ENCODE measurements around the gene EMC8. TPM values are rescaled to one million over a fixed set of nuclear protein-coding genes. Genes with fewer than 3 reads are reported as not detected.

EMC8 gene
- total RNA-seq, 2 donors from 2014 or later: 60.1 to 67.6 TPM

- Histone ChIP-seq H3K36me3 (ENCODE audit: control insufficient read depth, insufficient read depth, low read length) (no peaks in the 10 kb centered on the region), H3K4me3 (ENCODE audit: low read length) (no peak overlapping the region), H3K4me1 (ENCODE audit: control insufficient read depth, insufficient read depth, low read length) (no peaks in the 10 kb centered on the region), H3K9ac (ENCODE audit: extremely low read depth, low read length, poor library complexity, severe bottlenecking) (no peak overlapping the region), H3K27ac (ENCODE audit: low read depth, low read length) (no peak overlapping the region), H3K9me3 (ENCODE audit: control insufficient read depth, low read length) (no peaks in the 10 kb centered on the region), H3K27me3 (ENCODE audit: control insufficient read depth, insufficient read depth, low read length, poor library complexity, severe bottlenecking) (no peaks in the 10 kb centered on the region)
- 92 to 95% methylated on average over 15 to 20 of the region's 20 CpGs for WGBS, 2 experiments (ENCODE audit: insufficient coverage in 1 of 2, insufficient read length in 1 of 2)
- no peak overlapping the region for H3K27ac Mint-ChIP-seq
- DNase-seq: no peak
- peaks cover 4% of the 10 kb centered on the region for H3K36me3 Mint-ChIP-seq (ENCODE audit: low read depth)
- peaks cover 10% of the 10 kb centered on the region for H3K27me3 Mint-ChIP-seq (ENCODE audit: insufficient read depth)
- H3K9me3 Mint-ChIP-seq: peaks cover 5% of the 10 kb centered on the region
- no peak for TF ChIP-seq CTCF (conservative IDR thresholded peaks at IDR 0.05)
- peaks cover 4% of the 10 kb centered on the region for H3K4me1 Mint-ChIP-seq
- no peak overlapping the region for H3K4me3 Mint-ChIP-seq
Measured at GRCh38 chr16:85812811-85813700, 13.7 kb upstream of the EMC8 start.

- 81 to 82% methylated on average over 29 to 37 of the region's 37 CpGs for WGBS, 2 experiments (ENCODE audit: insufficient coverage in 1 of 2, insufficient read length in 1 of 2)
- peaks cover 2% of the 10 kb centered on the region for H3K36me3 ChIP-seq (ENCODE audit: control insufficient read depth, insufficient read depth, low read length)
- peaks cover 4% of the 10 kb centered on the region for H3K4me1 Mint-ChIP-seq
- H3K4me1 ChIP-seq (ENCODE audit: control insufficient read depth, insufficient read depth, low read length): no peaks in the 10 kb centered on the region
- H3K27me3 Mint-ChIP-seq (ENCODE audit: insufficient read depth): peaks cover 7% of the 10 kb centered on the region
- H3K27ac ChIP-seq (ENCODE audit: low read depth, low read length): no peak overlapping the region
- DNase-seq: no peak
- no peak for TF ChIP-seq CTCF (conservative IDR thresholded peaks at IDR 0.05)
- H3K9me3 Mint-ChIP-seq: peaks cover 5% of the 10 kb centered on the region
- no peak overlapping the region for H3K4me3 ChIP-seq (ENCODE audit: low read length)
- no peaks in the 10 kb centered on the region for H3K9me3 ChIP-seq (ENCODE audit: control insufficient read depth, low read length)
- H3K9ac ChIP-seq (ENCODE audit: extremely low read depth, low read length, poor library complexity, severe bottlenecking): no peak overlapping the region
- H3K36me3 Mint-ChIP-seq (ENCODE audit: low read depth): peaks cover 6% of the 10 kb centered on the region
- H3K4me3 Mint-ChIP-seq: no peak overlapping the region
- no peak overlapping the region for H3K27ac Mint-ChIP-seq
- no peaks in the 10 kb centered on the region for H3K27me3 ChIP-seq (ENCODE audit: control insufficient read depth, insufficient read depth, low read length, poor library complexity, severe bottlenecking)
Measured at GRCh38 chr16:85812031-85812807, 12.9 kb upstream of the EMC8 start.

- H3K27me3 ChIP-seq (ENCODE audit: control insufficient read depth, insufficient read depth, low read length, poor library complexity, severe bottlenecking): no peaks in the 10 kb centered on the region
- 89 to 93% methylated on average over 6 to 7 of the region's 7 CpGs for WGBS, 2 experiments (ENCODE audit: insufficient coverage in 1 of 2, insufficient read length in 1 of 2)
- no peaks in the 10 kb centered on the region for H3K9me3 ChIP-seq (ENCODE audit: control insufficient read depth, low read length)
- peaks cover 16% of the 10 kb centered on the region for H3K36me3 ChIP-seq (ENCODE audit: control insufficient read depth, insufficient read depth, low read length)
- Mint-ChIP-seq H3K4me3 (no peak overlapping the region), H3K27me3 (ENCODE audit: insufficient read depth) (peaks cover 7% of the 10 kb centered on the region), H3K27ac (no peak overlapping the region), H3K36me3 (ENCODE audit: low read depth) (peaks cover 20% of the 10 kb centered on the region), H3K9me3 (peaks cover 5% of the 10 kb centered on the region), H3K4me1 (peaks cover 4% of the 10 kb centered on the region)
- no peaks in the 10 kb centered on the region for H3K4me1 ChIP-seq (ENCODE audit: control insufficient read depth, insufficient read depth, low read length)
- no peak overlapping the region for H3K9ac ChIP-seq (ENCODE audit: extremely low read depth, low read length, poor library complexity, severe bottlenecking)
- no peak overlapping the region for H3K27ac ChIP-seq (ENCODE audit: low read depth, low read length)
- no peak for DNase-seq
- no peak overlapping the region for H3K4me3 ChIP-seq (ENCODE audit: low read length)
- TF ChIP-seq CTCF (conservative IDR thresholded peaks at IDR 0.05): no peak
Measured at GRCh38 chr16:85810742-85811115, 11.4 kb upstream of the EMC8 start.

All from endodermal cell (in vitro differentiated cells).